DOHH2 (cell line): ENCODE results near the gene ITPR1.

Experiments
- EZH2phosphoT487 ChIP-seq: fragments of 200-600 bp; sonication (generic); IDR thresholded peaks from 2 replicates; pipeline ENCODE4 v1.6.1; 2017; ENCODE audit warnings: borderline replicate concordance, mild to moderate bottlenecking, antibody characterized with exemption, low read length, moderate library complexity, mixed read lengths
- TF ChIP-seq, protein P1 (sequence below): fragments of 200-600 bp; sonication (generic); IDR thresholded peaks from one replicate; pipeline ENCODE4 v1.5.1; 2014; ENCODE audit warnings: antibody characterized with exemption, mild to moderate bottlenecking, low read depth, low read length; ENCODE audit not compliant: poor library complexity, severe bottlenecking

DNA sequence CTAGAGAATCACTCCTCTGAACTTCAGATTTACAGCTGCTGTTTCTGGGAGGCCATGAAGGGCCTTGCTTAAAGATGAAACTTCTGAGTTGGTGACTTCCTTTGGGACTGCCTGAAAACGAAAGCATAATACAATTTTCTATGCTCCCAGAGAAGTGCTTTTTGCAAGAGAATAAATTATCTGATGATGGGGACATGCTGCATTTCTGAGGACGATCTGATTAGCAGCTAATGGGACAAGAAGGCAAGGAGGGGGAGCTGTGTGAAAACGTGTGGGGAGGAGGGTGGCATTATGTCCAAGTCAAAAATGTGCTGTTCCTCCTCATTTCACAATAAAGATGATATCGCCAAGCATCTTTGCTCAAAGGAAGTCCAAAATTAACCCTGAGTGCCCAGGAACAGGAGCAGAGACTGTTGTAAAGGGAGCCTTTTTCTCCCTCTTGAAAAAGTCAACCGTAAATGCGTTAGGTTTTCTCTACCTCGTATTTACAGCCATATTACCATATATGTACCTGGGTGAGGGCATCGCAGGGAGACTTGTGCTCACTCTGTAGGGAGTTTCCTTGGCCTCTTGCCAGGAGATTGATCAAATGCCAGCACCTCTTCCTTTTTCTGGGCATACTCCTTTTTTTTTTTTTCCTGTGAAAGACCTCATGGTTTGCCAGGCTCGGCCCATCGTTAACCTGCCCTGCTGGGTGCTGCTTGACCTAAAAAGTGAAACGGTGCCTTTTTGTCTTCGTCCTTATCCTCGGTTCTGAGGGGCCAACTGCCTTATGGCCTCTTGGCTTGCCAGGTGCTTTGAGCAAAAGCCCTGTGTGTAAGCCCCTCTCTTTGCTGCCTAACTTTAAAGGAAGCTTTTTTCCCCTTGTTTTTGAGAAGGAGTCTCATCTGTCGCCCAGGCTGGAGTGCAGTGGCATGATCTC is 11.5 kb downstream of the ITPR1 start:
- TF ChIP-seq, protein P1, sequence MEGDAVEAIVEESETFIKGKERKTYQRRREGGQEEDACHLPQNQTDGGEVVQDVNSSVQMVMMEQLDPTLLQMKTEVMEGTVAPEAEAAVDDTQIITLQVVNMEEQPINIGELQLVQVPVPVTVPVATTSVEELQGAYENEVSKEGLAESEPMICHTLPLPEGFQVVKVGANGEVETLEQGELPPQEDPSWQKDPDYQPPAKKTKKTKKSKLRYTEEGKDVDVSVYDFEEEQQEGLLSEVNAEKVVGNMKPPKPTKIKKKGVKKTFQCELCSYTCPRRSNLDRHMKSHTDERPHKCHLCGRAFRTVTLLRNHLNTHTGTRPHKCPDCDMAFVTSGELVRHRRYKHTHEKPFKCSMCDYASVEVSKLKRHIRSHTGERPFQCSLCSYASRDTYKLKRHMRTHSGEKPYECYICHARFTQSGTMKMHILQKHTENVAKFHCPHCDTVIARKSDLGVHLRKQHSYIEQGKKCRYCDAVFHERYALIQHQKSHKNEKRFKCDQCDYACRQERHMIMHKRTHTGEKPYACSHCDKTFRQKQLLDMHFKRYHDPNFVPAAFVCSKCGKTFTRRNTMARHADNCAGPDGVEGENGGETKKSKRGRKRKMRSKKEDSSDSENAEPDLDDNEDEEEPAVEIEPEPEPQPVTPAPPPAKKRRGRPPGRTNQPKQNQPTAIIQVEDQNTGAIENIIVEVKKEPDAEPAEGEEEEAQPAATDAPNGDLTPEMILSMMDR = no peak
- TF ChIP-seq EZH2phosphoT487 = no peak
